Measurements from ENCODE around the gene MAML1.

MAML1 gene

GRCh38 chr5:179805529-179806249 lies 73.1 kb downstream of the MAML1 start:
- DNase-seq: peak in 2 of 3 experiments; percentile 51

- peak; percentile 63 to 80 (median 70) for DNase-seq
These were observed 73.8 kb downstream of the MAML1 start, which contains the start of gene MGAT4B for GRCh38 chr5:179806250-179807048. MGAT4B (minus strand) TSS chr5:179806866; CDS start chr5:179806583, 283 bp downstream.

- DNase-seq: no peak
These were observed 79.7 kb downstream of the MAML1 start for GRCh38 chr5:179812135-179812825.

GRCh38 chr5:179812997-179813607 lies 80.5 kb downstream of the MAML1 start:
- no peak for DNase-seq

GRCh38 chr5:179814090-179814489 lies 81.5 kb downstream of the MAML1 start:
- DNase-seq: no peak

GRCh38 chr5:179815491-179816249 lies 83.0 kb downstream of the MAML1 start:
- DNase-seq: no peak

- no peak for DNase-seq
These were observed 83.8 kb downstream of the MAML1 start for GRCh38 chr5:179816401-179816795.

GRCh38 chr5:179816796-179817469 lies 84.3 kb downstream of the MAML1 start:
- no peak for DNase-seq

- no peak for DNase-seq
These were observed 84.8 kb downstream of the MAML1 start for GRCh38 chr5:179817470-179817840.

- peak in 1 of 3 experiments; percentile 30 for DNase-seq
These were observed 85.5 kb downstream of the MAML1 start for GRCh38 chr5:179817890-179818745.

GRCh38 chr5:179818746-179819295 lies 86.2 kb downstream of the MAML1 start:
- DNase-seq: peak; percentile 45 to 84 (median 75)

- peak; percentile 25 to 87 (median 78) for DNase-seq
These were observed 86.9 kb downstream of the MAML1 start for GRCh38 chr5:179819296-179820126.

- DNase-seq: peak in 1 of 3 experiments; percentile 43
These were observed 87.5 kb downstream of the MAML1 start for GRCh38 chr5:179820127-179820482.

- DNase-seq: peak; percentile 74 to 86 (median 77)
These were observed 88.1 kb downstream of the MAML1 start, which contains the start of gene SQSTM1 for GRCh38 chr5:179820483-179821297. SQSTM1 (plus strand) TSS chr5:179820905; CDS start chr5:179820937, 32 bp downstream.

GRCh38 chr5:179821298-179822058 lies 88.9 kb downstream of the MAML1 start:
- peak; percentile 77 to 86 (median 80) for DNase-seq

GRCh38 chr5:179822059-179822432 lies 89.4 kb downstream of the MAML1 start:
- no peak for DNase-seq

- DNase-seq: no peak
These were observed 89.9 kb downstream of the MAML1 start for GRCh38 chr5:179822444-179822990.

Data from NCI-H1417 (cell line).